Measurements from ENCODE around the gene CFAP61. TPM values are rescaled to one million over a fixed set of nuclear protein-coding genes. Genes with fewer than 3 reads are reported as not detected.

The CFAP61 gene
- total RNA-seq, 4 donors from 2014 or later = 0.34 to 1.6 (median 1.1) TPM

GRCh38 chr20:20076297-20077065 is 24.1 kb downstream of the CFAP61 start:
- Histone ChIP-seq H3K9me3 (no peaks in the 10 kb centered on the region), H3K4me3 (replicated peaks in 1 of 3) (no peak overlapping the region), H3K27ac (no peak overlapping the region), H3K27me3 (no peaks in the 10 kb centered on the region), H3K36me3 (no peaks in the 10 kb centered on the region), H3K4me1 (peaks cover 0 to 10% of the 10 kb centered on the region in 2 donors)
- 86 to 88% methylated on average over 9 of the region's 9 CpGs for WGBS, 2 donors
- no peak for DNase-seq
- TF ChIP-seq CTCF (IDR thresholded peaks at IDR 0.05) = no peak
- no peak for TF ChIP-seq POLR2A (IDR thresholded peaks at IDR 0.05)
- intact Hi-C loops (cut with DNase I) = no loop called here

GRCh38 chr20:20078041-20078440 is 25.7 kb downstream of the CFAP61 start:
- Histone ChIP-seq H3K27me3 (no peaks in the 10 kb centered on the region), H3K9me3 (no peaks in the 10 kb centered on the region), H3K4me3 (replicated peaks in 1 of 3) (no peak overlapping the region), H3K36me3 (no peaks in the 10 kb centered on the region), H3K27ac (peak overlapping the region in 2 of 3 donors; percentile 5 to 63), H3K4me1 (peaks cover 0 to 10% of the 10 kb centered on the region in 2 donors)
- WGBS, 2 donors = 65 to 83% methylated on average over 4 of the region's 4 CpGs
- intact Hi-C loops (cut with DNase I) = no loop called here
- peak; percentile 19 to 21 for DNase-seq
- TF ChIP-seq POLR2A (IDR thresholded peaks at IDR 0.05) (no peak), CTCF (IDR thresholded peaks at IDR 0.05) (no peak)

- Histone ChIP-seq H3K9me3 (no peaks in the 10 kb centered on the region), H3K27me3 (no peaks in the 10 kb centered on the region), H3K4me3 (replicated peaks in 1 of 3) (no peak overlapping the region), H3K27ac (peak overlapping the region in 1 of 3 donors; percentile 13), H3K4me1 (peaks cover 0 to 13% of the 10 kb centered on the region in 2 donors), H3K36me3 (no peaks in the 10 kb centered on the region)
- no peak for TF ChIP-seq POLR2A (IDR thresholded peaks at IDR 0.05)
- TF ChIP-seq CTCF (IDR thresholded peaks at IDR 0.05) = no peak
- WGBS, 2 donors = 38 to 44% methylated on average over 5 of the region's 5 CpGs
- intact Hi-C loops (cut with DNase I) = no loop called here
- DNase-seq = no peak
Measured at GRCh38 chr20:20079102-20079784, 26.9 kb downstream of the CFAP61 start.

GRCh38 chr20:20083807-20084206 is 31.5 kb downstream of the CFAP61 start:
- Histone ChIP-seq H3K27ac (no peak overlapping the region), H3K27me3 (no peaks in the 10 kb centered on the region), H3K4me1 (peaks cover 11 to 34% of the 10 kb centered on the region in 2 donors), H3K9me3 (no peaks in the 10 kb centered on the region), H3K4me3 (replicated peaks in 1 of 3) (no peak overlapping the region), H3K36me3 (no peaks in the 10 kb centered on the region)
- TF ChIP-seq CTCF (IDR thresholded peaks at IDR 0.05) (peak in 5 of 6 experiments; percentile 23 to 74 (median 52)), POLR2A (IDR thresholded peaks at IDR 0.05) (no peak)
- intact Hi-C loops (cut with DNase I) = loop anchor here (5.0 kb wide), 1 partner anchor 153 kb away; no protein-coding TSS in a partner anchor
- WGBS, 2 donors = 3% methylated on average over 3 of the region's 3 CpGs
- DNase-seq = no peak

Measured in thyroid gland (tissue), 4 donors.